Smooth muscle cell (in vitro differentiated cells): ENCODE measurements around the gene CPLX4. TPM values are rescaled to one million over a fixed set of nuclear protein-coding genes. Genes with fewer than 3 reads are reported as not detected.
A peak's percentile ranks its signal among the peaks of the same experiment; 100 is the strongest.

Experiments used
- DNase-seq: peaks from one replicate; lab custom pipeline; 2025; ENCODE audit not compliant: unreplicated experiment; lab: John Stamatoyannopoulos, UW
- H2AFZ ChIP-seq: fragments of 200-600 bp; sonication (generic); 2 replicates; pipeline ENCODE4 v1.6.0; 2016; ENCODE audit warnings: antibody characterized with exemption, low read depth, mild to moderate bottlenecking
- H3F3A ChIP-seq: fragments of 200-600 bp; sonication (generic); 2 replicates; pipeline ENCODE4 v1.6.0; 2017; ENCODE audit warnings: antibody characterized with exemption, low read depth
- H3K27ac ChIP-seq: fragments of 200-600 bp; sonication (generic); 2 replicates; pipeline ENCODE4 v1.5.1; 2016; ENCODE audit warnings: low read depth, mild to moderate bottlenecking
- H3K27me3 ChIP-seq: fragments of 200-600 bp; sonication (generic); 2 replicates; pipeline ENCODE4 v1.6.1; 2016; ENCODE audit warnings: low read depth, mild to moderate bottlenecking
- H3K36me3 ChIP-seq: fragments of 200-600 bp; sonication (generic); 2 replicates; pipeline ENCODE4 v1.5.1; 2016; ENCODE audit warnings: low read depth
- H3K4me1 ChIP-seq: fragments of 200-600 bp; sonication (generic); 2 replicates; pipeline ENCODE4 v1.5.1; 2016; ENCODE audit warnings: low read depth
- H3K4me2 ChIP-seq: fragments of 200-600 bp; sonication (generic); 2 replicates; pipeline ENCODE4 v1.6.0; 2016; ENCODE audit warnings: mild to moderate bottlenecking
- H3K4me3 ChIP-seq: fragments of 200-600 bp; sonication (generic); 2 replicates; pipeline ENCODE4 v1.5.1; 2016; ENCODE audit warnings: mild to moderate bottlenecking
- H3K79me2 ChIP-seq: fragments of 200-600 bp; sonication (generic); 2 replicates; pipeline ENCODE4 v1.6.0; 2016; ENCODE audit warnings: low read depth, mild to moderate bottlenecking
- H3K9ac ChIP-seq: fragments of 200-600 bp; sonication (generic); 2 replicates; pipeline ENCODE4 v1.6.0; 2016; ENCODE audit warnings: low read depth
- H3K9me3 ChIP-seq: fragments of 200-600 bp; sonication (generic); replicated peaks from 2 replicates; pipeline ENCODE4 v1.5.1; 2016; ENCODE audit warnings: low read depth
- H4K20me1 ChIP-seq: fragments of 200-600 bp; sonication (generic); 2 replicates; pipeline ENCODE4 v1.6.0; 2016; ENCODE audit warnings: low read depth
- WGBS: methylation state at CpG from one replicate; pipeline ENCODE4 v1.1.7; 2016; ENCODE audit warnings: low lambda C conversion rate; 5-methylcytosine and 5-hydroxymethylcytosine counted together
- polyA plus RNA-seq: library from polyadenylated mRNA; unstranded; fragments of >200 nt; fragmentation: Nextera tagmentation; extraction: Ambion mirVana; gene quantifications from 2 replicates; pipeline ENCODE4 v1.2.1, GENCODE V29; 2016
- total RNA-seq: library from RNA; depleted of rRNA; stranded (reverse); fragments of >200 nt; gene quantifications from 2 replicates; pipeline ENCODE4 v1.2.3, GENCODE V29; 2014
- TF ChIP-seq, protein P1 (sequence below): fragments of 200-600 bp; sonication (generic); IDR thresholded peaks from 2 replicates; pipeline ENCODE4 v1.5.1; 2017; ENCODE audit warnings: borderline replicate concordance, mild to moderate bottlenecking, antibody characterized with exemption; ENCODE audit not compliant: insufficient read depth, poor library complexity, severe bottlenecking

CPLX4 gene
- total and polyA plus RNA-seq, 2 experiments from 2014 or later: not detected

- no peak for DNase-seq
- Histone ChIP-seq H3K27me3 (peaks cover 17% of the 10 kb centered on the region), H3F3A (no peaks in the 10 kb centered on the region), H3K27ac (no peak overlapping the region), H3K36me3 (no peaks in the 10 kb centered on the region), H2AFZ (no peak overlapping the region), H3K9me3 (no peaks in the 10 kb centered on the region), H3K4me2 (peak overlapping the region; percentile 67), H3K9ac (no peak overlapping the region), H3K79me2 (no peaks in the 10 kb centered on the region), H3K4me1 (peaks cover 45% of the 10 kb centered on the region), H4K20me1 (no peaks in the 10 kb centered on the region), H3K4me3 (peak overlapping the region; percentile 26)
- WGBS: 10% methylated on average over 52 of the region's 52 CpGs
- TF ChIP-seq, protein P1, sequence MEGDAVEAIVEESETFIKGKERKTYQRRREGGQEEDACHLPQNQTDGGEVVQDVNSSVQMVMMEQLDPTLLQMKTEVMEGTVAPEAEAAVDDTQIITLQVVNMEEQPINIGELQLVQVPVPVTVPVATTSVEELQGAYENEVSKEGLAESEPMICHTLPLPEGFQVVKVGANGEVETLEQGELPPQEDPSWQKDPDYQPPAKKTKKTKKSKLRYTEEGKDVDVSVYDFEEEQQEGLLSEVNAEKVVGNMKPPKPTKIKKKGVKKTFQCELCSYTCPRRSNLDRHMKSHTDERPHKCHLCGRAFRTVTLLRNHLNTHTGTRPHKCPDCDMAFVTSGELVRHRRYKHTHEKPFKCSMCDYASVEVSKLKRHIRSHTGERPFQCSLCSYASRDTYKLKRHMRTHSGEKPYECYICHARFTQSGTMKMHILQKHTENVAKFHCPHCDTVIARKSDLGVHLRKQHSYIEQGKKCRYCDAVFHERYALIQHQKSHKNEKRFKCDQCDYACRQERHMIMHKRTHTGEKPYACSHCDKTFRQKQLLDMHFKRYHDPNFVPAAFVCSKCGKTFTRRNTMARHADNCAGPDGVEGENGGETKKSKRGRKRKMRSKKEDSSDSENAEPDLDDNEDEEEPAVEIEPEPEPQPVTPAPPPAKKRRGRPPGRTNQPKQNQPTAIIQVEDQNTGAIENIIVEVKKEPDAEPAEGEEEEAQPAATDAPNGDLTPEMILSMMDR: no peak
Observed at GRCh38 chr18:59272221-59272888, 46.1 kb downstream of the CPLX4 start.

GRCh38 chr18:59271606-59272220 is 46.7 kb downstream of the CPLX4 start:
- Histone ChIP-seq H3K27ac (no peak overlapping the region), H3K4me2 (no peak overlapping the region)

DNA sequence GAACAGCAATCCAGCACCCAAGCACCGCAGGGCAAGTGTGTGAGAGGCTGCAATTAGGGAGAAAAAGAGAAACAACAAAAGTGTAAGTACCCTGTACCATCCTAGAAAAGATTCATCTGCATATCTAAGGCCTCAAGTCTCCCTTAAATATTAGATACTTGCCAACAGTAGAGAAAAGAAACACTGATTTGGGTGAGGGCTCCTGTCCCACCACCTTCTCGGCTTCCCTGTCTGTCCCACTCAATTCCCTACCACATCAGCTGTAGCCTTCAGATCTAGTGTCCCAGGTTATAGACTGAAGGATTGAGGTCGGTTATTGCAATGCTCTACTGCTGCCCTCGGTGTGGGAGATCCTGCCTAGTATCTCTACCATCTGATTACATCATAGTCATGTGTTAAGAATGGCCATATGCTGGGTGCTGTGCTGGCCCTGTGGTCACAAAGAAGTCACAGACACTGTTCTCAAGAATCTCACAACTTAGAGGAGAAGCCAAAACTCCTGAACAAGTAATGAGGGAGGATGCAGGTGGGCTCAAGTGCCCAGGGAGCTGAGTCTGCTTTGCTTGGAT is 47.7 kb downstream of the CPLX4 start:
- Histone ChIP-seq H3K9ac (no peak overlapping the region), H3F3A (no peaks in the 10 kb centered on the region), H3K4me3 (no peak overlapping the region), H3K79me2 (no peaks in the 10 kb centered on the region), H3K36me3 (no peaks in the 10 kb centered on the region), H4K20me1 (no peaks in the 10 kb centered on the region), H3K4me2 (no peak overlapping the region), H3K4me1 (peaks cover 37% of the 10 kb centered on the region), H3K27ac (no peak overlapping the region), H3K9me3 (no peaks in the 10 kb centered on the region), H3K27me3 (peaks cover 33% of the 10 kb centered on the region), H2AFZ (no peak overlapping the region)
- 12% methylated on average over 4 of the region's 4 CpGs for WGBS
- no peak for DNase-seq
- TF ChIP-seq, protein P1: no peak

More at GRCh38 chr18:59271606-59272220, 46.7 kb downstream of the CPLX4 start:
- TF ChIP-seq, protein P1: no peak
- H2AFZ ChIP-seq: no peak overlapping the region
- H3K79me2 ChIP-seq: no peaks in the 10 kb centered on the region
- H4K20me1 ChIP-seq: no peaks in the 10 kb centered on the region
- peaks cover 23% of the 10 kb centered on the region for H3K27me3 ChIP-seq
- H3K9me3 ChIP-seq: no peaks in the 10 kb centered on the region
- no peaks in the 10 kb centered on the region for H3F3A ChIP-seq
- no peak overlapping the region for H3K4me3 ChIP-seq
- 24% methylated on average over 14 of the region's 14 CpGs for WGBS
- no peak for DNase-seq
- peaks cover 42% of the 10 kb centered on the region for H3K4me1 ChIP-seq
- H3K9ac ChIP-seq: no peak overlapping the region
- no peaks in the 10 kb centered on the region for H3K36me3 ChIP-seq
